ENCODE measurements around the gene PRDM5.

Gene PRDM5

GRCh38 chr4:120714417-120715010 is 208.0 kb downstream of the PRDM5 start:
- DNase-seq (ENCODE audit: low spot score): no peak
- no peak overlapping the region for H3K27ac ChIP-seq
- no peak for TF ChIP-seq CTCF (conservative IDR thresholded peaks at IDR 0.05; ENCODE audit: low read depth)
- CTCF ChIA-PET: no interaction called here
- POLR2A ChIA-PET (ENCODE audit: low non-redundant PET): no interaction called here

- ChIA-PET POLR2A (ENCODE audit: low non-redundant PET) (no interaction called here), CTCF (interaction anchor here (1.1 kb wide), 1 partner anchor 10 kb away, joined by 3 read pairs; no protein-coding TSS in a partner anchor)
- no peak overlapping the region for H3K27ac ChIP-seq
- no peak for DNase-seq (ENCODE audit: low spot score)
- no peak for TF ChIP-seq CTCF (conservative IDR thresholded peaks at IDR 0.05; ENCODE audit: low read depth)
These were observed 212.5 kb downstream of the PRDM5 start for GRCh38 chr4:120709991-120710390.

GRCh38 chr4:120704538-120704937 is 218.0 kb downstream of the PRDM5 start:
- DNase-seq (ENCODE audit: low spot score): no peak
- TF ChIP-seq CTCF (conservative IDR thresholded peaks at IDR 0.05; ENCODE audit: low read depth): no peak
- CTCF ChIA-PET: no interaction called here
- POLR2A ChIA-PET (ENCODE audit: low non-redundant PET): no interaction called here
- H3K27ac ChIP-seq: no peak overlapping the region

- POLR2A ChIA-PET (ENCODE audit: low non-redundant PET): no interaction called here
- CTCF ChIA-PET: no interaction called here
- TF ChIP-seq CTCF (conservative IDR thresholded peaks at IDR 0.05; ENCODE audit: low read depth): no peak
- no peak for DNase-seq (ENCODE audit: low spot score)
- no peak overlapping the region for H3K27ac ChIP-seq
These were observed 218.6 kb downstream of the PRDM5 start for GRCh38 chr4:120703908-120704307.

- TF ChIP-seq CTCF (conservative IDR thresholded peaks at IDR 0.05; ENCODE audit: low read depth): no peak
- DNase-seq (ENCODE audit: low spot score): no peak
- CTCF ChIA-PET: no interaction called here
- POLR2A ChIA-PET (ENCODE audit: low non-redundant PET): no interaction called here
- H3K27ac ChIP-seq: no peak overlapping the region
These were observed 223.2 kb downstream of the PRDM5 start for GRCh38 chr4:120699354-120699753.

- POLR2A ChIA-PET (ENCODE audit: low non-redundant PET): no interaction called here
- CTCF ChIA-PET: interaction anchor here (0.5 to 0.6 kb wide), 2 partner anchors 24 to 179 kb away, joined by 4 read pairs; no protein-coding TSS in a partner anchor
- no peak for TF ChIP-seq CTCF (conservative IDR thresholded peaks at IDR 0.05; ENCODE audit: low read depth)
- no peak overlapping the region for H3K27ac ChIP-seq
- DNase-seq (ENCODE audit: low spot score): peak; percentile 54
These were observed 227.6 kb downstream of the PRDM5 start for GRCh38 chr4:120694973-120695372.

All from RWPE1 (cell line).